ENCODE measurements around the gene KCNQ1. TPM values are rescaled to one million over a fixed set of nuclear protein-coding genes. Genes with fewer than 3 reads are reported as not detected.
A peak's percentile ranks its signal among the peaks of the same experiment; 100 is the strongest.

Gene KCNQ1
- total and polyA plus RNA-seq, 2 donors (not counting 1 experiment from before 2014, with no cell fraction given) = 21.5 to 28.8 TPM

DNA sequence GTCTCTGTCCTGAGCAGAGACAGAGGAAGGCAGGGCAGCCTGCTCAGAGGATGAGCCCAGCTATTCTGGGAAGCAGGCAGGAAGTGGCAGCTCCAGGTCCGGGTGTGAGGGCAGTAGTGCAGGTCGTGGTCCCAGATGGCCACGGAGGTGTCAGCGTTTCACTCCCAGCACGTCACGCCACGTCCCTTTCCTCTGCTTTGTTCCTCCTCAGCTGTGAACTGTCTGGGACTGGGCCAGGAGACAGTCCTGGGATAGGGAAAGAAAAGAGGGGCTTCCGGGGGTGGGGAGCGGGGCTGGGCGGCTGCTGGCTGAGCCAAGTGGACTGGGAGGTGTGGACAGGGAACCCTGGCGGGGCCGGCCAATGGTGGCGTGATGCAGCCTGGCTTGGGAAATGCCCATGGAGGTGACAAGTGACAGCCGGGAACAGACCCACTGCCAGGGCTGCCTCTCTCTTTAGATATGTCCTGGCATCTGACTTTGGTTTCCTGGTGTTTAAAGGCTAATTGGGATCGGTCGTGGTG, 64.7 kb downstream of the KCNQ1 start:
- H3K36me3 ChIP-seq (replicated peaks in 1 of 2; ENCODE audit: control extremely low read depth in 1 of 2, control insufficient read depth in 1 of 2, extremely low read depth in 1 of 2, insufficient read depth in 2 of 2, low read length in 1 of 2) = no peaks in the 10 kb centered on the region
- no peaks in the 10 kb centered on the region for H3K27me3 ChIP-seq (replicated peaks in 1 of 4; ENCODE audit: control extremely low read depth in 1 of 4, control insufficient read depth in 3 of 4, insufficient read depth in 4 of 4, low read length in 3 of 4)
- WGBS (ENCODE audit: insufficient coverage) = 78% methylated on average over 14 of the region's 16 CpGs
- no peaks in the 10 kb centered on the region for H3K4me1 ChIP-seq (ENCODE audit: control insufficient read depth in 2 of 2, insufficient read depth in 2 of 2, low read length in 2 of 2)
- Mint-ChIP-seq H3K27ac (no peak overlapping the region), H3K9me3 (ENCODE audit: insufficient read depth) (no peaks in the 10 kb centered on the region), H3K4me3 (no peak overlapping the region), H3K4me1 (peaks cover 21% of the 10 kb centered on the region), H3K27me3 (no peaks in the 10 kb centered on the region)
- peaks cover 79% of the 10 kb centered on the region for H4K20me1 ChIP-seq (ENCODE audit: control insufficient read depth, insufficient read depth, low read length, poor library complexity, severe bottlenecking)
- H3K9ac ChIP-seq (ENCODE audit: low read length) = no peak overlapping the region
- H3K4me2 ChIP-seq (replicated peaks; ENCODE audit: low read depth, low read length, poor library complexity, severe bottlenecking) = no peak overlapping the region
- no peak for TF ChIP-seq EZH2 (IDR thresholded peaks at IDR 0.05; ENCODE audit: borderline replicate concordance, insufficient read depth, low read depth, low read length, poor library complexity, severe bottlenecking)
- TF ChIP-seq CTCF (IDR thresholded peaks at IDR 0.05) = no peak
- no peak overlapping the region for H3K27ac ChIP-seq (ENCODE audit: low read length in 2 of 2)
- CTCF ChIA-PET = interaction anchor here (1.6 kb wide), 1 partner anchor 22 kb away, joined by 8 read pairs; no protein-coding TSS in a partner anchor
- H3K79me2 ChIP-seq (ENCODE audit: control insufficient read depth, insufficient read depth, low read length) = peaks cover 24% of the 10 kb centered on the region
- POLR2A ChIA-PET = no interaction called here
- no peak overlapping the region for H3K4me3 ChIP-seq (ENCODE audit: control extremely low read depth in 1 of 5, extremely low read depth in 1 of 5, insufficient read depth in 1 of 5, low read depth in 2 of 5, low read length in 4 of 5)
- no peak overlapping the region for H2AFZ ChIP-seq (ENCODE audit: insufficient read depth, low read depth, low read length, poor library complexity, severe bottlenecking)
- DNase-seq (no peak), ATAC-seq (ENCODE audit: low read depth) (no peak)
- no peaks in the 10 kb centered on the region for H3K9me3 ChIP-seq (ENCODE audit: control extremely low read depth in 1 of 3, control insufficient read depth in 2 of 3, insufficient read depth in 1 of 3, low read length in 2 of 3)
- intact Hi-C loops (cut with micrococcal nuclease) = no loop called here

DNA sequence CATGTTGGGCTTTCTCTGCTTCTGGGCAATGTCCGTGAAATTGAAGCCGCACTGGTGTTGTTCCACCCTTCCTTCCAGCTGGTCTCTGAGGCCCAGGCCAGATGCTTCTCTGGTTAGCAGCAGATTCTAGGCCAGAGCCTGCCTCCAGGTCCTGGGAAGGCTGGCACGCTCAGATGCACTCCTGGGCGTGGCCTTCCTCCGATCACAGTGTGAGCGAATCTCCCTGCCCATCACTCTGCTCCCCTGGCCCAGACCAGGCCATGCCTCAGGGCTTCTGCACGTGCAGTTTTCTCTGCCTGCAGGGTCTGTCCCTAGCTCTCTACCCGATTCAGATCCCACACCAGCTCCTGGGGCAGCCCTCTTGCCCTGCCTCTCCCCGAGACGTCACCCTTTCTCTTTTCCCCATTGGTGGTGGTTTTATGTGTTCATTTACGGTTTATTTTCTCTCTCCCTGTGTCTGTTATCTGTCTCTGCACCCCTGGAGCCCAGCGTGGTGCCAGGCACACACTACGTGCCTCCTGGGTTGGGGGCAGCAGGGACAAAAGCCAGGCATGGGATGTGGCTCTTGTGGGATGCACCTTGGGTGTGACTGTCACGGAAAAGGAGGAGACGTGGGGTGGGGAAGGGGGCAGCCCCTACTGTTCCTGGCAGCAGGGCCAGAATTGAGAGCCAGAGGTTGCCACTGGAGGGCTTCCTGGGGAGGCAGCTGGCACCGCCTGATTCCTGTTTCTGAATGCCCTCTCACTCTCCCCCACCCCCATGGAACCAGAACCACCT, 66.0 kb downstream of the KCNQ1 start:
- Histone ChIP-seq H3K4me3 (ENCODE audit: control extremely low read depth in 1 of 5, extremely low read depth in 1 of 5, insufficient read depth in 1 of 5, low read depth in 2 of 5, low read length in 4 of 5) (no peak overlapping the region), H3K79me2 (ENCODE audit: control insufficient read depth, insufficient read depth, low read length) (peaks cover 24% of the 10 kb centered on the region), H3K9ac (ENCODE audit: low read length) (no peak overlapping the region), H3K9me3 (ENCODE audit: control extremely low read depth in 1 of 3, control insufficient read depth in 2 of 3, insufficient read depth in 1 of 3, low read length in 2 of 3) (no peaks in the 10 kb centered on the region), H3K27ac (ENCODE audit: low read length in 2 of 2) (no peak overlapping the region), H3K36me3 (replicated peaks in 1 of 2; ENCODE audit: control extremely low read depth in 1 of 2, control insufficient read depth in 1 of 2, extremely low read depth in 1 of 2, insufficient read depth in 2 of 2, low read length in 1 of 2) (no peaks in the 10 kb centered on the region), H4K20me1 (ENCODE audit: control insufficient read depth, insufficient read depth, low read length, poor library complexity, severe bottlenecking) (peaks cover 73% of the 10 kb centered on the region), H3K4me1 (ENCODE audit: control insufficient read depth in 2 of 2, insufficient read depth in 2 of 2, low read length in 2 of 2) (no peaks in the 10 kb centered on the region), H3K4me2 (replicated peaks; ENCODE audit: low read depth, low read length, poor library complexity, severe bottlenecking) (no peak overlapping the region), H2AFZ (ENCODE audit: insufficient read depth, low read depth, low read length, poor library complexity, severe bottlenecking) (no peak overlapping the region), H3K27me3 (replicated peaks in 1 of 4; ENCODE audit: control extremely low read depth in 1 of 4, control insufficient read depth in 3 of 4, insufficient read depth in 4 of 4, low read length in 3 of 4) (no peaks in the 10 kb centered on the region)
- TF ChIP-seq CTCF (IDR thresholded peaks at IDR 0.05) = no peak
- no peak for TF ChIP-seq EZH2 (IDR thresholded peaks at IDR 0.05; ENCODE audit: borderline replicate concordance, insufficient read depth, low read depth, low read length, poor library complexity, severe bottlenecking)
- DNase-seq = peak; percentile 1
- no peaks in the 10 kb centered on the region for H3K27me3 Mint-ChIP-seq
- POLR2A ChIA-PET = no interaction called here
- H3K4me3 Mint-ChIP-seq = no peak overlapping the region
- no peak for ATAC-seq (ENCODE audit: low read depth)
- CTCF ChIA-PET = interaction anchor here (1.6 kb wide), 1 partner anchor 21 kb away, joined by 8 read pairs; no protein-coding TSS in a partner anchor
- 93% methylated on average over 12 of the region's 16 CpGs for WGBS (ENCODE audit: insufficient coverage)
- intact Hi-C loops (cut with micrococcal nuclease) = no loop called here
- no peaks in the 10 kb centered on the region for H3K9me3 Mint-ChIP-seq (ENCODE audit: insufficient read depth)
- H3K4me1 Mint-ChIP-seq = peaks cover 18% of the 10 kb centered on the region
- no peak overlapping the region for H3K27ac Mint-ChIP-seq

Measured in B cell (primary cell).